OCI-LY7 (cell line): ENCODE measurements around the gene ACSS3. TPM values are rescaled to one million over a fixed set of nuclear protein-coding genes. Genes with fewer than 3 reads are reported as not detected.

ENCODE experiments used
- BruUV-seq: library from RNA; stranded (reverse); fragments of 400-500 nt; replicated peaks from 2 replicates; lab custom pipeline; 2021; lab: Mats Ljungman, UMichigan
- CTCF ChIA-PET: fragments of 300-600 bp; sonication (Branson Sonifier 250); formaldehyde crosslinking; loops from one replicate; lab custom pipeline; 2022; ENCODE audit warnings: antibody characterized with exemption; ENCODE audit not compliant: unreplicated experiment; lab: Charles Lee
- POLR2A ChIA-PET: fragments of 300-600 bp; sonication (Branson Sonifier 250); formaldehyde crosslinking; loops from one replicate; lab custom pipeline; 2022; ENCODE audit warnings: antibody characterized with exemption; lab: Charles Lee
- DNase-seq: peaks from one replicate; pipeline ENCODE4 v3.0.0-alpha.2; 2015; ENCODE audit warnings: low spot score
- H2AFZ ChIP-seq: fragments of 200-600 bp; sonication (generic), shearing (Covaris generic); 2 replicates; pipeline ENCODE4 v1.6.1; 2014; ENCODE audit warnings: mild to moderate bottlenecking, antibody characterized with exemption, low read length, moderate library complexity
- H3K27ac ChIP-seq: fragments of 200-600 bp; sonication (generic); 2 replicates; pipeline ENCODE4 v1.5.1; 2014; ENCODE audit warnings: mixed run types, low read depth, mild to moderate bottlenecking, moderate library complexity, low read length, inconsistent platforms; ENCODE audit not compliant: poor library complexity, severe bottlenecking
- H3K36me3 ChIP-seq: fragments of 200-600 bp; sonication (generic); 2 replicates; pipeline ENCODE4 v1.6.1; 2014; ENCODE audit warnings: mild to moderate bottlenecking, antibody characterized with exemption, low read length, moderate library complexity, mixed read lengths; ENCODE audit not compliant: insufficient read depth
- H3K4me1 ChIP-seq: fragments of 200-600 bp; sonication (generic); 2 replicates; pipeline ENCODE4 v1.5.1; 2014; ENCODE audit warnings: mild to moderate bottlenecking, low read length; ENCODE audit not compliant: insufficient read depth, poor library complexity, severe bottlenecking
- H3K4me2 ChIP-seq: fragments of 200-600 bp; sonication (generic); 2 replicates; pipeline ENCODE4 v1.6.1; 2014; ENCODE audit warnings: mild to moderate bottlenecking, low read length
- H3K4me3 ChIP-seq: fragments of 200-600 bp; sonication (generic); 2 replicates; pipeline ENCODE4 v1.5.1; 2014; ENCODE audit warnings: mild to moderate bottlenecking, low read depth, low read length; ENCODE audit not compliant: poor library complexity, severe bottlenecking
- H3K79me2 ChIP-seq: fragments of 200-600 bp; sonication (generic); 2 replicates; pipeline ENCODE4 v1.6.1; 2016; ENCODE audit warnings: low read depth, mild to moderate bottlenecking, low read length, moderate library complexity, mixed read lengths; ENCODE audit not compliant: insufficient read depth
- H3K9me2 ChIP-seq: fragments of 200-600 bp; sonication (generic); 2 replicates; pipeline ENCODE4 v1.6.1; 2016; ENCODE audit warnings: mild to moderate bottlenecking, low read length, mixed read lengths; ENCODE audit not compliant: insufficient read depth
- H3K9me3 ChIP-seq: fragments of 200-600 bp; sonication (generic); 2 replicates; pipeline ENCODE4 v1.6.1; 2014; ENCODE audit warnings: mild to moderate bottlenecking, mixed run types, low read length, mixed read lengths
- H4K20me1 ChIP-seq: fragments of 200-600 bp; sonication (generic); 2 replicates; pipeline ENCODE4 v1.6.1; 2014; ENCODE audit warnings: mild to moderate bottlenecking, antibody characterized with exemption, low read length, moderate library complexity, mixed read lengths; ENCODE audit not compliant: insufficient read depth
- CTCF ChIP-seq: fragments of 200-600 bp; sonication (generic); conservative IDR thresholded peaks from 2 replicates; pipeline ENCODE4 v1.5.1; 2014; ENCODE audit warnings: mild to moderate bottlenecking, antibody characterized with exemption, low read length, moderate library complexity, mixed read lengths
- EZH2phosphoT487 ChIP-seq: fragments of 200-600 bp; sonication (generic); IDR thresholded peaks from 2 replicates; pipeline ENCODE4 v1.6.1; 2018; ENCODE audit warnings: low read depth, borderline replicate concordance, mild to moderate bottlenecking, mixed run types, antibody characterized with exemption, low read length, moderate library complexity, mixed read lengths
- intact Hi-C: fragments of 100-400 bp; cut with micrococcal nuclease; formaldehyde crosslinking; loops from one replicate; pipeline ENCODE4 v1.10.0; 2022; ENCODE audit not compliant: unreplicated experiment
- total RNA-seq, 2 experiments: library from RNA; depleted of rRNA in 1 of 2; stranded (reverse); fragments of >200 nt in 1 of 2; shearing (Covaris generic) in 1 of 2; gene quantifications; 2 replicates each; pipeline ENCODE4 v1.2.3, GENCODE V29; 2014 to 2022

ACSS3 gene
- total RNA-seq, 2 experiments from 2014 or later: not detected

DNA sequence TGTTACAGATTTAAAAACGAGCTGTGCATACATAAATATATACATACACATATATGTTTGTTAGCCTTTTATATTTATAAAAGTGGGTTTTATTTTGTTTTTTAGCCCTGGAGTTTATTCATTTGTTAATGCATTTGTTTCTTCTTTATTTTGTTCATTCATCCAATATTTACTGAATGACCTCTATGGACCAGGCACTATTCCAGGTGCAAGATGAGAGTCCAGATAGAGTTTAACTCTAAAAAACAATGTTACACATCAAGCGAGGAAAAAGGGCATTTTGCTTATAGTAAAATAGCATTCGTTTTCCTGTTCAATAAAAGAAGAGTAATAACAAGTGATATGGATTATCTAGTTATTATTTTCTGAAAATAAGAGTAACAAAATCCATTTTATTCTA, 14.2 kb downstream of the ACSS3 start:
- H3K9me3 ChIP-seq: no peaks in the 10 kb centered on the region
- TF ChIP-seq CTCF (no peak), EZH2phosphoT487 (no peak)
- intact Hi-C loops: no loop called here
- no peaks in the 10 kb centered on the region for H4K20me1 ChIP-seq
- no peaks in the 10 kb centered on the region for H3K4me1 ChIP-seq
- no peak overlapping the region for H3K27ac ChIP-seq
- DNase-seq: no peak
- H3K9me2 ChIP-seq: no peaks in the 10 kb centered on the region
- no TSS peak for BruUV-seq
- no peaks in the 10 kb centered on the region for H3K79me2 ChIP-seq
- ChIA-PET CTCF (no interaction called here), POLR2A (interaction anchor here (0.5 kb wide), 1 partner anchor 1815 kb away, joined by 5 read pairs; no protein-coding TSS in a partner anchor)
- H3K4me2 ChIP-seq: no peak overlapping the region
- no peak overlapping the region for H3K4me3 ChIP-seq
- no peaks in the 10 kb centered on the region for H3K36me3 ChIP-seq
- H2AFZ ChIP-seq: no peak overlapping the region

DNA sequence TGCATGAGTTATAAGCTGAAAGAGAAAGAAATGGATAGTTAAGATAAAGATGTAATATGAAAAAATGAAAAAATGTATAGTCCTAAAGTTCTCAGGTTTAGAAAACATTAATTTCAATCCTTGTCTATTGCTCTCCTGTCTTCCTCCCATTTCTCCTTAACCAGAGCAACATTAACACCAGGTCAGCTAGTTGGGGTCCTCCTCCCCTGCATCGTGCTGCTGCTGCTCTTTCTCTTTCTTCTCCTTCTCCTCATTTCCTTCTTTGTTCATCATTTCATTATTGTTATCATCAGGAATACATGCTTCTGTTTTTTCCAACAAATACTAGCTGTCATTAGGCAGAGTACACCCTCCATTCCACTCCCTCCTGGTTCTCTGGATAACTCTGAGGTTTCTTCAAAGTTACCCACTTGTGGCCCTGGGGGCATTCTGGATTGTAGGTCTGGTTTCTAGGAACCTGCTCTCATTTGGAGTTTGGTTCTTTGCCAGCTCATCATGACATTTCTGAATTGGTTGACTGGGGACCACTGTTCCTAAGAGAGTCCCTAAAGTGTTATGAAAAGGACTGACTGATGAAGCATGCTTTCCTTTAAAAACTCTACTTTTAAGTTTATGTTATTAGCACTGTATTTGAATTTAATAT, 17.0 kb downstream of the ACSS3 start:
- Histone ChIP-seq H4K20me1 (no peaks in the 10 kb centered on the region), H3K9me2 (no peaks in the 10 kb centered on the region), H3K4me3 (no peak overlapping the region), H3K4me1 (no peaks in the 10 kb centered on the region), H3K9me3 (no peaks in the 10 kb centered on the region), H3K36me3 (no peaks in the 10 kb centered on the region), H3K79me2 (no peaks in the 10 kb centered on the region), H3K4me2 (no peak overlapping the region), H3K27ac (no peak overlapping the region), H2AFZ (no peak overlapping the region)
- no TSS peak for BruUV-seq
- TF ChIP-seq EZH2phosphoT487 (no peak), CTCF (no peak)
- ChIA-PET CTCF (no interaction called here), POLR2A (interaction anchor here (1.2 kb wide), 1 partner anchor 9 kb away, joined by 3 read pairs; no protein-coding TSS in a partner anchor)
- DNase-seq: no peak
- intact Hi-C loops: no loop called here

DNA sequence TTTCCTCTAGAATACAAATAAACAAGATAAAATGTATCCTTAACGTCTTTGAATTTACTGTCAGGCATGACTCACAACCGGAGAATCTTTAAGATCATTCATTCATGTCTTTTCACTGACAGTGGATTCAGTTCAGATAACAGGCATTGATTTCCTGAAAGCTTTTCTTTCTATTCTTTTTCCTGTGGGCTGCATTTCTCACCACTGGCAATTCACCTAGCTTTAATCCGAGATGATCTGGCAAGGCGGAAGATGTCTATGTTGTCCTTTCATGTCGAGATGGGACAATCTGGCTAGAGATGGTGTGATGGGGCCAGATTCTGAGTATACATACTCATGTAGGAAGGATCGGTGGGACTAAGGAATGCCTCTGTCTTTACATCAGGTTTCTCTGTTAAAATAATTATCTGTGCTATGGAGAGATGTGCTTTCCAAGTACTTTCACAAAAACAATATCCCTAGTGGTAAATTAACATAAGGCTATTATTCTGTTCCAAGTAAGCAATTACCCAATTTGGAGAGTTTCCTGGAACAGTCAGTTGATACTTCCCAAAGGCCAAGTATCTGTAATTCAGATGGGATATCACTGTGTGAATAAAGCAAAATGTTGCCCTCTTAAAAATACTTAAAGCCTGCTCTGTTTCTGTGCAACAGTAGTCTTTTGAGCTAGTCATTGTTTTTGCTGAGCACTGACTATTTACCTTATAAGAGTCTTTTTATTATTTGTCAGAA, 17.8 kb downstream of the ACSS3 start:
- H3K4me3 ChIP-seq: no peak overlapping the region
- no peaks in the 10 kb centered on the region for H3K9me2 ChIP-seq
- no peak overlapping the region for H3K4me2 ChIP-seq
- no peak overlapping the region for H2AFZ ChIP-seq
- DNase-seq: no peak
- no peaks in the 10 kb centered on the region for H3K4me1 ChIP-seq
- no peaks in the 10 kb centered on the region for H3K9me3 ChIP-seq
- POLR2A ChIA-PET: interaction anchor here (1.2 kb wide), 1 partner anchor 10 kb away, joined by 3 read pairs; no protein-coding TSS in a partner anchor
- BruUV-seq: no TSS peak
- H3K27ac ChIP-seq: no peak overlapping the region
- intact Hi-C loops: no loop called here
- H4K20me1 ChIP-seq: no peaks in the 10 kb centered on the region
- CTCF ChIA-PET: no interaction called here
- H3K36me3 ChIP-seq: no peaks in the 10 kb centered on the region
- TF ChIP-seq CTCF (no peak), EZH2phosphoT487 (no peak)
- H3K79me2 ChIP-seq: no peaks in the 10 kb centered on the region
